SIG-M5 treated with dmso at 0.1 percent for 504 hours (cell line): ENCODE data around the gene UBE2E1.
A peak's percentile ranks its signal among the peaks of the same experiment; 100 is the strongest.
"Not testable (repeated sequence)": the region's sequence is repeated elsewhere in the genome, so short reads cannot be mapped to it uniquely, and the experiment has no call there.

Source experiments
- DNase-seq: peaks from one replicate; lab custom pipeline; 2025; ENCODE audit not compliant: unreplicated experiment; lab: John Stamatoyannopoulos, UW

The UBE2E1 gene

DNA sequence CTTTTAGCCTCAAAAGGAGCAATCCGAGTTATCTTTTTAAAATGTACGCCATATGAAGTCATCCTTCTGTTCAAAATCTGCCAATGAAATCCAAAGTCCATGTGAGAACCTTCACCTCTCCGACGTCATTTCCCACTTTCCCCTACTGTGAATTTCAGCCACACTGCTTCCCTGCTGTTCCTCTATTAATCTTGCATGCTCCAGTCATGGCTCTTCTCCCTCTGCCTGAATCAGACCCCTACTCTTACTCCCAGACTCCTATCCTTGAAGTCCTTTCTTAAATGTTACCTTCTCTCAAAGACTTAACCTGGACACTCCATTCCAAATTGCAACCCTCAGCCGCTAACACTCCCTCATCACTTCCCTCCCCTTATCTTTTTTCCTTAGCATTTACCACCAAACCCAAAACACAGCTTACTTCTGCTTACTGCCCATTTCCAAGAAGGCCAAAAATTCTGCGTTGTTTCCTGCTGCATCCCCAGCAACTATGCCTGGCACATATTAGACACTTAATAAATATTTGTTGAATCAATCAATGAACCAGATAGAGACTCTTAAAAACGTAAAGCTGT, 109.9 kb downstream of the UBE2E1 start:
- DNase-seq, result peak; percentile 27

DNA sequence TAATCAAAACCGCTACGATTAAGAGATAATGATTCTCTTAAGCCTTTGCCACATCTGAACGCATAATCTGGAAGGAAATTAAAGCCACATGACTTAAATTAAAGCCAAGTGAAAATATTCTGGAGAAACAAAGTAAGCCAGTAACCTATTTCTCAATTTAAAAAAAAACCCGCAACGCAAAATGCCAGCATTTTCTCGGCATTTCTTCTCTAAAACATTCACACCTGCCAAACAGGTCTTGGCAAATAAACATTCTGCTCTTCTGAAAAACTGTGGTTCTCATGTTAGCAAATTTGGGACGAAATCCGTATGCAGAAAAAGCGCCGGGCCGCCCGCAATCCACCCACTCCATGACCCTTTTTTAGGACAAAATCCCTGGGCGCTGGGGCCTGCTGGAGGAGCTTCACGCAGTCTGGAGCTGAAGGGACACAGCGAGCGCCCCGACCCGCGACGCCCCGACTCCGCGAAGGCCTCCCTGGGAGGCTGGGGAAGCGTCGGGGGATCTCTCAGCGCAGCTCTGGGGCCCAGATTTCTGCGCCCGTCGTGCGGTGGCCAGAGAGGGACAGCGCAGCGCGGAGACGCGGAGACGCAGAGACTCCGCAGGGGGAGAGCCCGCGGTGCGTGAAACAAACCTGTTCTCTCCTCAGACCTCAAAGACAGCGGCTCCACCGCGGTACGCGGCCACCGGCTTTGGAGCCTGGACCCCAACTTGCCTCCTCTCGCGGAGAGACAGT, 110.6 kb downstream of the UBE2E1 start:
- no peak for DNase-seq

DNA sequence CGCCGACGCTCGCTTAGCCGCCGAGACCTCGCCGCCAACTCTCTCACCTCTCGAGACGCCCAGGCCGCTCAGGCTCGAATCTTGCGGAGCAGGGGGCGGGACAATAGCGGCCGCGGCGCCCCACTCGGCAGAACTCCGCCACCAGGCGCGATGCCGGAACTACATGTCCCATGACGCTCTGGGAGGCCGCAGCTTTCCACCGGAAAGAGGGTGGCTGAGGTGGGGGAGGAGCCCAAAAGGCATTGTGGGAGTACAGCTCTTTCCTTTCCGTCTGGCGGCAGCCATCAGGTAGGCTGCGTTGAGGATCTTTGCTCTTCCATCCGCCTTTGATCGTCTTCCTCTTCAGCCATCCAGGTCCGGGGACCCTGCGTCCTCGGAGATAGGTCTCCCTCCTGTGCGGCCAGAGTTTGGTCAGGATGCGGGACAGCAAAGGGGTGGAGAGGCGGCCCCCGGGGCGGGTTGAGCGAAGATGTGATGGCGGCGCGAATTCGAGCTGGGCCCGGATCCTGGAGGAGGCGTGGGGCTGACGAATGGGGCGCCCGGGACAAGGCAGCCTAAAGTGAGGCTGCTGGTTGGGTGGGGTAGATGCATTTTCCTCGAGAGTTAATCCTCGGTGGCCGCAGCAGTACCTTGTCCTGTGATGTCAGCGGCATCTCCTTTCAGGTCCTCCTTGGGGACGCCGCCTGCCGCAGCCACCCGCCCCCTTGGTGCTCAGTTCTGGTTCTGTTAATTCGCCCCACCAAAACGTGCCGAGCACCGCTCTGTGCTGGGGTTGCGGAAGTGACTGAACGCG, 111.3 kb downstream of the UBE2E1 start, which contains the start of the genes NKIRAS1 and RPL15:
Gene NKIRAS1 (minus strand): TSS at position 105 of the 793 bp plus-strand sequence. CDS start 6,086 bp downstream, outside the sequence.
Gene RPL15 (plus strand): TSS at position 247 of the 793 bp plus-strand sequence. CDS start 728 bp downstream, outside the sequence.
- peak; percentile 97 for DNase-seq

DNA sequence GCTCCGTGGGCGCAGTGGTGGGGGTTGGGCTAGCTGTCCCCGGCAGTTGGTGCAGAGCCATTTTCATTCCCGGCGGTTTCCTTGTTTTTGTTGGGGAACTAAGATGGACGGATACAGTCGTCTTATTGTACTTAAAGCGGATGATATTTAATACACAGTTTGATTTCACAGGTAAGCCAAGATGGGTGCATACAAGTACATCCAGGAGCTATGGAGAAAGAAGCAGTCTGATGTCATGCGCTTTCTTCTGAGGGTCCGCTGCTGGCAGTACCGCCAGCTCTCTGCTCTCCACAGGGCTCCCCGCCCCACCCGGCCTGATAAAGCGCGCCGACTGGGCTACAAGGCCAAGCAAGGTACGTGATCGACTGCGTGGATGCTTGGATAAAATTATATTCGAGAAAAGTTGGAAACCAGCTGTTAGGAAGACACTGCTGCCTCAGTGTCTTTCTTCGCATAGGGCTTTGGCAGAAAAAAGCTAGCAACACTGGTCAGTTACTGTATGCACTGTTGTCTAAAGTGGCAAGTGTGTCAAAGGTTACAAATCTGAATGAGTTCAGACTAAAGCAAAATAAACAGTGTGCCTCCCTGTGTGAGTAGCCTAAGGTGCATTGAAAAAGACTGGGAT, 112.0 kb downstream of the UBE2E1 start:
- peak; percentile 77 for DNase-seq

DNA sequence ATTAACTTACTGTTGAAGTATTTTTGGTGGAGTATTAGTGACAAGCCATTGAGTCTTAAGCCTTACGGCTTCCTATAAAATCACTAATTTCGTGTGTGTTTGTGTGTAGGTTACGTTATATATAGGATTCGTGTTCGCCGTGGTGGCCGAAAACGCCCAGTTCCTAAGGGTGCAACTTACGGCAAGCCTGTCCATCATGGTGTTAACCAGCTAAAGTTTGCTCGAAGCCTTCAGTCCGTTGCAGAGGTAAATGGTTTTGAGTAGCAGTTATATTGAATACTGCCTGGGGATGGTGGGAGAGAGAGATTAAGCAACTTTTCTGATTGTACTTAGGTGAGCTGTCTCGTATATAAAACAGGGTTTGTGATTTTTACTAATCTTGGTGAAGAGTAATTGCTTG, 112.6 kb downstream of the UBE2E1 start:
- DNase-seq, result not testable (repeated sequence)

DNA sequence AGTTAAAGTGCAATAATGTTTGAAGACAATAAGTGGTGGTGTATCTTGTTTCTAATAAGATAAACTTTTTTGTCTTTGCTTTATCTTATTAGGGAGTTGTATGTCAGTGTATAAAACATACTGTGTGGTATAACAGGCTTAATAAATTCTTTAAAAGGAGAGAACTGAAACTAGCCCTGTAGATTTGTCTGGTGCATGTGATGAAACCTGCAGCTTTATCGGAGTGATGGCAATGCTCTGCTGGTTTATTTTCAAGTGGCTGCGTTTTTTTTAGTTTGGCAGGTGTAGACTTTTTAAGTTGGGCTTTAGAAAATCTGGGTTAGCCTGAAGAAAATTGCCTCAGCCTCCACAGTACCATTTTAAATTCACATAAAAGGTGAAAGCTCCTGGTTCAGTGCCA, 113.9 kb downstream of the UBE2E1 start:
- DNase-seq, result peak; percentile 31

DNA sequence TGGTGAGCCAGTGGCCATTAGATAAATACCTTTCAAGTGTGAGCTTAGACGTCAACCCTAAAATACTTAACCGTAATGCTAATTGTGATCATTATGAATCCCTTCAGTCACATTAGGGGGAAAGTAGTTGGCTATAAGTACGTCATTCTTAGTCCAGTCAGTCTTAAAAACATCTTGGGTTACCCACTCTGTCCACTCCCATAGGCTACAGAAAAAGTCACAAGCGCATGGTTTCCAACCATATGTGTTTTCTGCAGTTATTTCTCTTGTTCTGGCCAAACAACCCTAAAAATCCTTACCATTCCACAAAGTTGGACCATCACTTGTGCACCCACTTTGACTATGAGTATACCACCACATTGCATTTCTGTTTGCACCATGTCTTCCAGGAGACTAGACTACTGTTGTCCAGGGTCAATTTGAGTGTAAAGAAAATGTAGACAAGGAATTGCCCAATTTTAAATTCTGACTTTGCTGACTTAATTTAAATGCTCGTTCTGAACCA, 114.4 kb downstream of the UBE2E1 start:
- DNase-seq, result no peak

DNA sequence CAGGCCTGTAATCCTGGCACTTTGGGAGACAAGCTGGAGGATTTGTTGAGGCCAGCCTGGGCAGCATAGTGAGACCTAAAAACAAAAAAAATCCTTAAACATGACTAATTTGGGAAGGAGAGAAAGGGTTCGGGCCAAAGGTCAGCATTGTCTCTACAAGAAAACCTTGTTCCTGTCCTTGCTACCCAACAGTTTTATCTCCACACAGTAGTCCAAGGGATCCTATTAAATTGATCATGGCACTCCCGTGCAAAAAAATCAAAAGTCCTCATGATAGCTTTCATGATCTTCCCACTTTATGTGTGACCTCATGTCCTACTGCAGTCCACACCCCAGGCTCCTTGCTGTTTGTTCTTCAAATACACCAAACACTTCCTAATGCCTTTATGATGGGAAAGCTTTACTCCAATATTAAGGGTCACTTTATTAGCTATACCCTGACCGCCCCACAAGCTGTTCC, 115.3 kb downstream of the UBE2E1 start:
- no peak for DNase-seq

DNA sequence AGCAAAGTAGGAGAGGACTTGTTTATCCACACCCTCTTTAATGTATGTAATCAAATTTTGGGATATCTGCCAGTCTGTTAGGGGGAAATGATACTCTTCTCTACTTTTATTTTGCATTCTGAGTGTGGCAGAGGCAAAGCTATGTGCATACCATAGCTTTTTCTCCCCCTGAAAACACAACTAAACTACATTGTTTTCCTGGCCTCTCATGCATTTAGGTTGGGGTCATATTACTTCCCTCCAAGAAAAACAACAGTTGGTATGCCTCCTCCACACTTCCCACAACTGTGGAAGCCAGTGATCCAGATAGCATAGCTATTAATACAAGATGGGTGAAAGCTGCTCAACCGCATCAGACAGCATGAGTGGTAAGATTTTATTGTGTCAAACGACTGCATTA, 118.0 kb downstream of the UBE2E1 start:
- no peak for DNase-seq

DNA sequence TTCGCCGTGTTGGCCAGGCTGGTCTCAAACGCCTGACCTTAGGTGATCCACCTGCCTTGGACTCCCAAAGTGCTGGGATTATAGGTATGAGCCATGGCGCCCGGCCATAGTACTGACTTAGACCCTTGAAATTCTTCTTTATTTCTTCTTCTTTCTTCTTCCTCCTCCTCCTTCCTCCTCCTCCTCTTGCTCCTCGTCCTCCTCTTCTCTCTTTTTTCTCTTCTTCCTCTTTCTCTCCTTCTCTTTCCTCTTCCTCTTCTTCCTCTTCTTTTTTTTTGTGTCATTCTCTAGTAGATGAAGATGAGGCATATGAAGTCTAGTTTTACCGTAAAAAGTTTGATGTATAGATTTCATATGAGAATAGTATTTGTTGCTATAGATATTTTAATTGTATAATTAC, 120.5 kb downstream of the UBE2E1 start:
- no peak for DNase-seq

DNA sequence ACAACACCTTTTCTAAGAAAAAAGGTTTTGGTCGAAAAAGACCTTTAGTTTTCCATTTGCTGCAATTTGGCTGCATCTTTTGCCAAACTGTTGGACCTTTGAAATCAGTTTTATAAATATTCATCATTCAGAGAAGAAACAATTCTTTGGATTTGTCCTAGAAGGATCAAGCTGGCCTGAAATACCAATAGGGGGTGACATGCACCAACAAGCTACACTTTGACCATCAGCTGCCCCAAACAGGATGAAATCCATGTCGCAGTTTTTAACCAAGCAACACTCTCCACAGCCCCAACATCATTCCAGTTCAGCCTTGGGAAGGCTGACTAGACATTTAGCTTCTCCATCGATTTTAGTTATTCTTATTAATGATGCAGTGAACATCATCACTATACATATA, 121.0 kb downstream of the UBE2E1 start:
- DNase-seq, result no peak

DNA sequence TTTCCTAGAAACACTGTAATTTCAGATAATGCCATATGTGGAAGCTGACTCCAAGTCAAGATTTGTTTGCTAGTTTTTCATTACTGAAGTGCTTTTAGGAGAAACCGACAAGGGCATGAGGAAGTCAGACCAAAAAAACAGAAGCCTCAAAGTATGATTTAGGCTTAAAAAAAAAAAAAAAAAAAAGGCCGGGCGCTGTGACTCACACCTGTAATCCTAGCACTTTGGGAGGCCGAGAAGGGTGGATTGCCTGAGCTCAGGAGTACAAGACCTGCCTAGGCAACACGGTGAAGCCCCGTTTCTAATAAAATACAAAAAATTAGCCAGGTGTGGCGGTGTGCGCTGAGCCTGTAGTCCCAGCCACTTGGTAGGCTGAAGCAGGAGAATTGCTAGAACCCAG, 122.8 kb downstream of the UBE2E1 start:
- DNase-seq, result peak; percentile 34

DNA sequence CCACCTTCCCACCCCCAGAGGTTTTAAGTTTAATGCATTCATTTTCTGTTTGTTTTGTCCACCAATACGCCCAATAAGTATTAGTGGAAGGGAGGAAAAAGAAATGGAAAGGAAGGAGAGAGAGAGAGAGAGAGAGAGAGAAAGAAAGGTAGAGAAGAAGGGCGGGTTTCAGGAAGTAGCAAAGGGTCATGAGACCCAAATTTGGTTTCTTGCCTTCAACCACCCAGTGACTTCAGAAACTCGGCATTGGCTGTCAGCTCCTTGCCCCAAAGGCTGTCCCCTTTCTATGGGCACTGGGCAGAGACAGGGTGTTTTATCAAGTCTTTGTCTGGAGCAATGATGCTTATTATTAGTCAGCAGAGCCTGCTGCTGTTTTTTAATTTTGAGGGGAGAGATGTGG, 125.8 kb downstream of the UBE2E1 start:
- DNase-seq, result no peak

DNA sequence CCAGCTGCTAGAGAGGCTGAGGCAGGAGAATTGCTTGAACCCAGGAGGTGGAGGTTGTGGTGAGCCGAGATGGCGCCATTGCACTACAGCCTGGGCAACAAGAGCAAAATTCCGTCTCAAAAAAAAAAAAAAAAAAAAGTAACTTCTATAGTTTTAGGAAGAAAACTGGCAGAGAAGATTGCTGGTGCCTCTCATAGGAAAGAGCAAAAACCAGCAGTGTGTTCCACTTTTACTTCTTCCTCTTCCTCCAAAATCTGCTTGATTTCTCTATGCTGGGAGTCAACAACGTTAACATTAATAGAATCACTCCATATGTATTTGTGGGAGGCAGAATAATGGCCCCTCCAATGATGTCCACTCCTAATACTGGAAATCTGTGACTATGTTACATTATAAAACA, 126.8 kb downstream of the UBE2E1 start:
- no peak for DNase-seq

DNA sequence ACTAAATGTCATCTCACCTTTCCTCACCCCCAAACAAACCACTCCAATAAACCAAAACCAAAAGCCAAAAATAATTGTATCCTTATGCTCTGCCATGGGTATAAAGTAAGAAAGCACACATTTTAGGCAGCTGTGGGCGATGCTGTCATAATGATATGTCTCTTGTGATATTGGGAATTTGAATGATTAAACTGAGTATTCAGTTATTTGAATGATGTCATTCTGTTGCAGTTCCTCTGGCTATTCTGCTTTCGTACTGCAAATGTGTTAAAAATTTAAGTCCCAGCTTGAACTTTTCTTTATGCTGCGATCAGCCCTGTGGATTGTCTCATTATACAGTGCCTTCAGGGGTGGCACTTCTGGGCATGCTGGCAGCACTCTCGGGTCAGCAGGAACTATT, 128.5 kb downstream of the UBE2E1 start:
- DNase-seq, result no peak

DNA sequence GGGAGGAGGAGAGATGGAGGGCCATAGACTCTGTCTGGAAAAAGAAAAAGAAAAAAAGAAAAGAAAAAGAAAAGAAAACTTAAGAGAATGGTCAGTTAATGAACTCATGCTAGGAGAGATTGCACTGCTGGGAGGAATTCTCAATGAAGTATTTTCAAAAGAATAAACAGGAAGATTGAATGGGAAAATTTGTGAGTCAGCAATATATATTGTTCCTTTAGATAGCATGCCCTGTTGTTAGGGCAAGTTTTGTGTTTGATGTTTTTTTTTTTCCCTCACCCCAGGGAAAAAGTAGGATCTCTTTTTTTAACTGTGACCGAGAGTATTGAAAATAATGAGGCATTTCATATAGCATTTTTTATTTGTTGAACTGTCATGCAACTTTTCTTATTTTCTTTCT, 131.5 kb downstream of the UBE2E1 start:
- no peak for DNase-seq

DNA sequence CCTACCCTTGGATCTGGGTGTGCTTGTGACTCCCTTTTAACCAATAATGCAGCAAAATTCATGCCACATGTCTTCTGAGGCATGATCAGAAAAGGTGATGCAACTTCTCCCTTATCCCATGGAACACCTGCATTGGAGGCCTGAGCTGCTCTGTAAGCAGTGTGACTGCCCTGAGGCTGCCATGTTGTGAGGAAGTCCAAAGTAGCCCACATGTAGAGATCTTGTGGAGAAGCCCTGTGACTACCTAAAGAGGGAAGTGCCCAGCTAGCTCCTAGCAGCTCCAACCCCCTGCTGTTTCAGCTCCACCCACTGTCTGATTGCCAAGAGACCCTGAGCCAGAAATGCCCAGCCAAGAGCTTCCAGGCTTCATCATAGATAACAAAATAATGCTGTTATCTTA, 132.9 kb downstream of the UBE2E1 start:
- peak; percentile 58 for DNase-seq

DNA sequence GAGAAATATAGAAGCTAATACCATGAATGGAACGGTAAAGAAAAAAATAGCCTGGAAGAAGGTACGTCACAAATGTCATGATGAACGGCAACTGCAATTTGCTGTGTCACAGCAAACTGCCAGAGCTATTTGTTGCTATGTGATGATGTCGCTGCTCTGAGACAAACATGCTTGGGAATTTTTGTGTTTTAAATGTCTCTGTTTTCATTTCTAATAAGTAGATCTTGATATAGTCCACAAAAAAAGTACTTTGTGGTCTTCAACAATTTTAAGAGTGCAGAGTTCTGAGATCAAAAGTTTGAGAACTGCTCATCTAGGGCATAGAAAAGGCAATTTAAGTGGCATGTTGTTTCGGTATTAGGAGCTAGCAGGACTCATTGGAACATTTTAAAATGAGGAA, 135.0 kb downstream of the UBE2E1 start:
- no peak for DNase-seq
